HepG2 (cell line): ENCODE data around the gene SPINK8. TPM values are rescaled to one million over a fixed set of nuclear protein-coding genes. Genes with fewer than 3 reads are reported as not detected.

Source experiments
- ATAC-seq: fragments of 200-7000 bp; cut with Tn5 transposase; 3 replicates; pipeline ENCODE4 v1.9.1; 2020; ENCODE audit warnings: mild to moderate bottlenecking, moderate library complexity
- BruUV-seq: library from RNA; stranded (reverse); fragments of 400-500 nt; replicated peaks from 2 replicates; lab custom pipeline; 2021; lab: Mats Ljungman, UMichigan
- CTCF ChIA-PET: fragments of 300-600 bp; formaldehyde crosslinking; extraction: SDS; loops from one replicate; lab custom pipeline; 2021; ENCODE audit warnings: low total read pairs, inconsistent platforms, low intra/inter-chr PET ratio; lab: Yijun Ruan, JAX
- POLR2A ChIA-PET: fragments of 350-600 bp; sonication (Branson Sonifier 250); formaldehyde crosslinking; loops from one replicate; lab custom pipeline; 2020; ENCODE audit warnings: antibody characterized with exemption, inconsistent platforms; lab: Yijun Ruan, JAX
- DNase-seq: peaks from one replicate; pipeline ENCODE4 v3.0.0-alpha.2; 2015; ENCODE audit warnings: low spot score
- FAIRE-seq: peaks from 3 replicates; lab custom pipeline; 2011; peaks lifted over from hg19 to GRCh38; lab: Jason Lieb, UNC
- H2AFZ ChIP-seq: one replicate; pipeline ENCODE4 v1.6.1; 2011; ENCODE audit warnings: low read length, inconsistent platforms
- H3K27ac ChIP-seq: fragments of 300-600 bp; 3 replicates; pipeline ENCODE4 v1.8.0; 2011; ENCODE audit warnings: mixed run types, mild to moderate bottlenecking, mixed read lengths, low read length, inconsistent platforms; ENCODE audit not compliant: insufficient read depth; ENCODE audit errors: extremely low read length
- H3K27me3 ChIP-seq, 2 experiments: fragments of 200-600 bp in 1 of 2; 2 replicates in 1 of 2; 3 replicates in 1 of 2; pipeline versions ENCODE4 v1.6.0 to v1.8.0; 2011; ENCODE audit warnings: low read length in 2 of 2, mild to moderate bottlenecking in 2 of 2, moderate library complexity in 2 of 2, inconsistent platforms in 1 of 2; ENCODE audit not compliant: insufficient read depth in 2 of 2, control insufficient read depth in 1 of 2
- H3K36me3 ChIP-seq, 2 experiments: fragments of 200-600 bp in 1 of 2; replicated peaks in 1 of 2; 2 replicates in 1 of 2; 3 replicates in 1 of 2; pipeline versions ENCODE4 v1.5.1 to v1.8.0; 2011; ENCODE audit warnings: low read length in 2 of 2, inconsistent platforms in 1 of 2; ENCODE audit not compliant: insufficient read depth in 2 of 2, control insufficient read depth in 1 of 2
- H3K4me1 ChIP-seq: 2 replicates; pipeline ENCODE4 v1.5.1; 2012; ENCODE audit warnings: low read length, inconsistent platforms; ENCODE audit not compliant: insufficient read depth
- H3K4me2 ChIP-seq: 2 replicates; pipeline ENCODE4 v1.6.0; 2011; ENCODE audit warnings: low read depth, low read length, inconsistent platforms
- H3K4me3 ChIP-seq, 3 experiments: fragments of 200-600 bp in 1 of 3; sonication (generic), shearing (Covaris generic) in 1 of 3; replicated peaks in 1 of 3; 2 replicates each; pipeline ENCODE4 v1.5.1; 2011 to 2016; ENCODE audit warnings: low read length in 3 of 3, inconsistent platforms in 2 of 3, low read depth in 2 of 3, mild to moderate bottlenecking in 2 of 3, control low read depth in 1 of 3, mixed read lengths in 1 of 3; ENCODE audit not compliant: insufficient read depth in 1 of 3
- H3K79me2 ChIP-seq: one replicate; pipeline ENCODE4 v1.6.1; 2011; ENCODE audit warnings: low read length, inconsistent platforms; ENCODE audit not compliant: insufficient read depth
- H3K9ac ChIP-seq: 2 replicates; pipeline ENCODE4 v1.6.0; 2011; ENCODE audit warnings: mild to moderate bottlenecking, low read depth, low read length, inconsistent platforms; ENCODE audit not compliant: insufficient read depth
- H3K9me3 ChIP-seq: 2 replicates; pipeline ENCODE4 v1.5.1; 2012; ENCODE audit warnings: mild to moderate bottlenecking, low read length
- H4K20me1 ChIP-seq: 2 replicates; pipeline ENCODE4 v1.6.0; 2011; ENCODE audit warnings: inconsistent platforms, mild to moderate bottlenecking, low read length, moderate library complexity; ENCODE audit not compliant: insufficient read depth
- HMGXB3 ChIP-seq: sonication (generic); formaldehyde crosslinking; IDR thresholded peaks from 2 replicates; pipeline ENCODE4 v1.4.0; 2020; ENCODE audit warnings: missing genetic modification reagents, borderline replicate concordance
- HNRNPK ChIP-seq: fragments of 200-400 bp; formaldehyde crosslinking; IDR thresholded peaks from 2 replicates; pipeline ENCODE4 v1.6.1; 2018; ENCODE audit warnings: low read length, low read depth, moderate library complexity, mild to moderate bottlenecking; ENCODE audit not compliant: poor library complexity, severe bottlenecking
- RNF219 ChIP-seq: sonication (generic); formaldehyde crosslinking; IDR thresholded peaks from 2 replicates; pipeline ENCODE4 v1.5.0; 2020; ENCODE audit warnings: mild to moderate bottlenecking, missing genetic modification reagents
- SP140L ChIP-seq: sonication (generic); formaldehyde crosslinking; IDR thresholded peaks from 2 replicates; pipeline ENCODE4 v1.4.0; 2020; ENCODE audit warnings: missing genetic modification reagents, borderline replicate concordance
- TRAFD1 ChIP-seq: sonication (generic); formaldehyde crosslinking; IDR thresholded peaks from 2 replicates; pipeline ENCODE4 v1.5.1; 2020; ENCODE audit warnings: missing genetic modification reagents, mild to moderate bottlenecking, borderline replicate concordance
- ZFY ChIP-seq: sonication (generic); formaldehyde crosslinking; IDR thresholded peaks from 2 replicates; pipeline ENCODE4 v1.4.0; 2020; ENCODE audit warnings: missing genetic modification reagents
- ZNF260 ChIP-seq: sonication (generic); formaldehyde crosslinking; IDR thresholded peaks from 2 replicates; pipeline ENCODE4 v1.4.0; 2020; ENCODE audit warnings: missing genetic modification reagents, low read depth, mild to moderate bottlenecking, borderline replicate concordance
- ZNF891 ChIP-seq: sonication (generic); formaldehyde crosslinking; IDR thresholded peaks from 2 replicates; pipeline ENCODE4 v1.5.0; 2020; ENCODE audit warnings: mild to moderate bottlenecking, missing genetic modification reagents
- WGBS: methylation state at CpG from one replicate; pipeline ENCODE4 v1.1.6; 2017; ENCODE audit warnings: low lambda C conversion rate; 5-methylcytosine and 5-hydroxymethylcytosine counted together
- in situ Hi-C: cut with HindIII; loops from 2 replicates; pipeline ENCODE4 v1.10.0; 2017; ENCODE audit warnings: low pct_unique_long_range_greater_than_20kb; ENCODE audit not compliant: extremely low pct_ligation_motif_present
- intact Hi-C: fragments of 100-400 bp; cut with micrococcal nuclease; formaldehyde crosslinking; loops from one replicate; pipeline ENCODE4 v1.10.0; 2022; ENCODE audit not compliant: unreplicated experiment
- polyA plus RNA-seq, 8 experiments: library from polyadenylated mRNA; depleted of rRNA in 3 of 8; stranded (reverse) in 7 of 8; unstranded in 1 of 8; fragments of >200 nt; fragmentation: Illumina TruSeq in 4 of 8; extraction: Trizol in 4 of 8; gene quantifications; 2 replicates each; pipeline versions ENCODE4 v1.2.1 to v1.2.3, GENCODE V29; 2011 to 2016; ENCODE audit warnings: low read depth in 4 of 8, missing spikeins in 1 of 8, mixed read lengths in 1 of 8; ENCODE audit not compliant: insufficient read depth in 1 of 8
- total RNA-seq, 5 experiments: library from RNA; depleted of rRNA; stranded (reverse); fragments of >200 nt; fragmentation: Illumina TruSeq; extraction: Trizol; gene quantifications; 2 replicates each; pipeline ENCODE4 v1.2.3, GENCODE V29; 2016; ENCODE audit warnings: low read depth in 1 of 5

The SPINK8 gene
- total and polyA plus RNA-seq, 2 of the 13 experiments (the other 11 are each of a cell fraction or from before 2014, with no cell fraction given), result not detected

GRCh38 chr3:48306860-48307530 lies 26.5 kb downstream of the SPINK8 start:
- Histone ChIP-seq H3K9me3 (no peaks in the 10 kb centered on the region), H3K27me3 (peaks cover 0 to 2% of the 10 kb centered on the region in 2 experiments; a peak in 3 of 5 replicates), H3K4me2 (no peak overlapping the region), H3K36me3 (no peaks in the 10 kb centered on the region), H3K9ac (no peak overlapping the region), H3K4me1 (peaks cover 8% of the 10 kb centered on the region), H3K27ac (no peak overlapping the region), H3K4me3 (no peak overlapping the region), H4K20me1 (no peaks in the 10 kb centered on the region), H2AFZ (no peak overlapping the region), H3K79me2 (no peaks in the 10 kb centered on the region)
- no peak for TF ChIP-seq RNF219 (CRISPR knock-in tag)
- peak; percentile 75 for TF ChIP-seq HNRNPK
- in situ Hi-C loops, result no loop called here
- ChIA-PET POLR2A (interaction anchor here (0.6 kb wide), 1 partner anchor 33 kb away, joined by 3 read pairs; no protein-coding TSS in a partner anchor), CTCF (no interaction called here)
- no TSS peak for BruUV-seq
- DNase-seq, result no peak
- WGBS, result 14% methylated on average over 4 of the region's 4 CpGs
- FAIRE-seq, result no peak
- ATAC-seq, result no peak
- intact Hi-C loops, result no loop called here

- no peak overlapping the region for H3K4me3 ChIP-seq
- intact Hi-C loops, result no loop called here
- no peak for TF ChIP-seq TRAFD1
- no peak for TF ChIP-seq SP140L (CRISPR knock-in tag)
- no peak for TF ChIP-seq ZNF891 (CRISPR knock-in tag)
- no peak for TF ChIP-seq ZNF260
- no peak for TF ChIP-seq ZFY (CRISPR knock-in tag)
- no peak for TF ChIP-seq HMGXB3 (CRISPR knock-in tag)
These were observed 27.2 kb downstream of the SPINK8 start for GRCh38 chr3:48306290-48306689.

More at GRCh38 chr3:48306290-48306689, 27.2 kb downstream of the SPINK8 start:
- ATAC-seq, result no peak
- ChIA-PET CTCF (no interaction called here), POLR2A (no interaction called here)
- Histone ChIP-seq H4K20me1 (no peaks in the 10 kb centered on the region), H3K9me3 (no peaks in the 10 kb centered on the region), H3K4me2 (no peak overlapping the region), H3K9ac (no peak overlapping the region), H2AFZ (no peak overlapping the region), H3K27me3 (peaks cover 0 to 2% of the 10 kb centered on the region in 2 experiments; a peak in 3 of 5 replicates), H3K36me3 (no peaks in the 10 kb centered on the region), H3K4me1 (peaks cover 13% of the 10 kb centered on the region), H3K79me2 (no peaks in the 10 kb centered on the region), H3K27ac (no peak overlapping the region)
- no peak for DNase-seq
- 15% methylated on average over 2 of the region's 2 CpGs for WGBS
- FAIRE-seq, result no peak
- BruUV-seq, result no TSS peak
- in situ Hi-C loops, result no loop called here
